T-helper 1 cell (primary cell): ENCODE results near the gene CCR5AS.
"Not testable (repeated sequence)": the region's sequence is repeated elsewhere in the genome, so short reads cannot be mapped to it uniquely, and the experiment has no call there.

Experiments used
- DNase-seq, 5 donors: peaks; one replicate each; pipeline ENCODE4 v3.0.0-alpha.2; 2012 to 2020

The CCR5AS gene

GRCh38 chr3:46353647-46354410, 53.0 kb downstream of the CCR5AS start, which contains the start of gene CCR2:
TSS of gene CCR2 (plus strand) at chr3:46354111. CDS start at chr3:46357528, 3,417 bp downstream.
- DNase-seq, result peak in 1 of 5 donors; percentile 53

- no peak for DNase-seq
Observed at GRCh38 chr3:46353090-46353489, 53.8 kb downstream of the CCR5AS start.

- no peak for DNase-seq
Observed at GRCh38 chr3:46351646-46352045, 55.2 kb downstream of the CCR5AS start.

- no peak for DNase-seq
Observed at GRCh38 chr3:46350262-46350565, 56.7 kb downstream of the CCR5AS start.

- DNase-seq, result peak in 1 of 5 donors; percentile 80
Observed at GRCh38 chr3:46349484-46350261, 57.2 kb downstream of the CCR5AS start.

GRCh38 chr3:46348823-46349482, 57.9 kb downstream of the CCR5AS start:
- peak in 1 of 5 donors; percentile 64 for DNase-seq

GRCh38 chr3:46344476-46344875, 62.4 kb downstream of the CCR5AS start:
- no peak for DNase-seq

GRCh38 chr3:46338840-46339239, 68.0 kb downstream of the CCR5AS start:
- no peak for DNase-seq

GRCh38 chr3:46337911-46338310, 69.0 kb downstream of the CCR5AS start:
- no peak for DNase-seq

- no peak for DNase-seq
Observed at GRCh38 chr3:46335541-46335940, 71.3 kb downstream of the CCR5AS start.

GRCh38 chr3:46334741-46335478, 72.0 kb downstream of the CCR5AS start:
- DNase-seq, result peak in 1 of 5 donors; percentile 51

- DNase-seq, result not testable (repeated sequence)
Observed at GRCh38 chr3:46330676-46331075, 76.2 kb downstream of the CCR5AS start.

- DNase-seq, result no peak
Observed at GRCh38 chr3:46325645-46326300, 81.1 kb downstream of the CCR5AS start.

- no peak for DNase-seq
Observed at GRCh38 chr3:46324036-46324435, 82.8 kb downstream of the CCR5AS start.

GRCh38 chr3:46321461-46322104, 85.3 kb downstream of the CCR5AS start:
- no peak for DNase-seq

- no peak for DNase-seq
Observed at GRCh38 chr3:46318207-46318927, 88.5 kb downstream of the CCR5AS start.

- DNase-seq, result no peak
Observed at GRCh38 chr3:46316206-46316605, 90.7 kb downstream of the CCR5AS start.

GRCh38 chr3:46314517-46314916, 92.3 kb downstream of the CCR5AS start:
- peak in 1 of 5 donors; percentile 46 for DNase-seq
